ENCODE data around the gene JCHAIN.

DNA sequence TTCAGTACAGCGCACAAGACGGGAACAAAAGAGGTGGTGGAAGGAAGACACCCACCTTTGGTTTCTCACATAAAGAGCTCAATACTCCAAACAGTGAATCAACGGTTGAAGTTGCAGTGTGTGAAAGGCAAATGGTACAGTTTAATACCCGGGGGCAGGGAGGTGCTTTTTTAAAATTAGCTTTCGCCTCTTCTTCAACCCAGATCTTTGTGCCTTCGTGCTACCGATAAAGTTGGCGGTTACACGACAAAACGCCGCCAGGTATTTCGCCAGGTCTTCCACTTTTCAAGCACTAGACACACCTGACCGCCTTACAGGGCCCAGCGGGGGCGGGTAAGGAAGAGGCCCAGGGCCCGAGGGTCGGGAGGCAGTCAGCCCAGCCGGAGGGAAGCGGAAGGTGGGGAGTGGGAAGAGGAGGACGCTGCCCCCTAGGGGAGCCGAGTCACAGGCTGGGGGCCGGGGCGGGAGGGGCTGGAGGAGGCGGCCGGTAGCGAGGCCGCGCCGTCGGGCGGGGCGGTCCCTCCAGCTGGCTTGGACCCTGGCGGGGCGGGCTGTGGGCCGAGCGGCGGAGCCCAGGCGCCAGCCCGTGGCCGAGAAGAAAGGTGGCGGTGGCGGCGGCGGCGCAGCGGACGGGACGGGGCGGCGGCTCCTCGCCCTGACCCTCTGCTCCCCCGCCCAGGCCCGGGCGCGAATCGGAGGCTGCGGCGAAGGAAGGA, 38.1 kb upstream of the JCHAIN start:
- TF ChIP-seq, protein P1, sequence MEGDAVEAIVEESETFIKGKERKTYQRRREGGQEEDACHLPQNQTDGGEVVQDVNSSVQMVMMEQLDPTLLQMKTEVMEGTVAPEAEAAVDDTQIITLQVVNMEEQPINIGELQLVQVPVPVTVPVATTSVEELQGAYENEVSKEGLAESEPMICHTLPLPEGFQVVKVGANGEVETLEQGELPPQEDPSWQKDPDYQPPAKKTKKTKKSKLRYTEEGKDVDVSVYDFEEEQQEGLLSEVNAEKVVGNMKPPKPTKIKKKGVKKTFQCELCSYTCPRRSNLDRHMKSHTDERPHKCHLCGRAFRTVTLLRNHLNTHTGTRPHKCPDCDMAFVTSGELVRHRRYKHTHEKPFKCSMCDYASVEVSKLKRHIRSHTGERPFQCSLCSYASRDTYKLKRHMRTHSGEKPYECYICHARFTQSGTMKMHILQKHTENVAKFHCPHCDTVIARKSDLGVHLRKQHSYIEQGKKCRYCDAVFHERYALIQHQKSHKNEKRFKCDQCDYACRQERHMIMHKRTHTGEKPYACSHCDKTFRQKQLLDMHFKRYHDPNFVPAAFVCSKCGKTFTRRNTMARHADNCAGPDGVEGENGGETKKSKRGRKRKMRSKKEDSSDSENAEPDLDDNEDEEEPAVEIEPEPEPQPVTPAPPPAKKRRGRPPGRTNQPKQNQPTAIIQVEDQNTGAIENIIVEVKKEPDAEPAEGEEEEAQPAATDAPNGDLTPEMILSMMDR (conservative IDR thresholded peaks at IDR 0.05 in 1 of 2, IDR thresholded peaks at IDR 0.05 in 1 of 2; ENCODE audit: low read depth in 1 of 2, low read length in 2 of 2) = peak; percentile 27 to 30
- TF ChIP-seq EZH2 (IDR thresholded peaks at IDR 0.05; ENCODE audit: low read length, missing control alignments) = no peak

All from fibroblast of lung (primary cell).